Right atrium auricular region (tissue), 2 donors: ENCODE measurements around the gene ABCA5. TPM values are rescaled to one million over a fixed set of nuclear protein-coding genes. Genes with fewer than 3 reads are reported as not detected.
"Not testable (repeated sequence)": the region's sequence is repeated elsewhere in the genome, so short reads cannot be mapped to it uniquely, and the experiment has no call there.

ENCODE experiments used
- DNase-seq: peaks from one replicate; pipeline ENCODE4 v3.0.0-alpha.2; 2019; ENCODE audit warnings: low spot score
- H3K27ac ChIP-seq, 2 donors: fragments of 200-600 bp; sonication (generic); 1 replicate in 1 of 2; 2 replicates in 1 of 2; pipeline ENCODE4 v1.5.1; 2016 to 2019
- H3K27me3 ChIP-seq, 2 donors: fragments of 200-600 bp; sonication (generic); one replicate each; pipeline versions ENCODE4 v1.5.1 to v1.6.0; 2017 to 2019
- H3K36me3 ChIP-seq: fragments of 200-600 bp; sonication (generic); one replicate; pipeline ENCODE4 v1.5.1; 2016
- H3K4me1 ChIP-seq, 2 donors: fragments of 200-600 bp; sonication (generic); one replicate each; pipeline versions ENCODE4 v1.5.1 to v1.6.0; 2017 to 2019
- H3K4me3 ChIP-seq, 2 donors: fragments of 200-600 bp; sonication (generic); 1 replicate in 1 of 2; 2 replicates in 1 of 2; pipeline ENCODE4 v1.5.1; 2017 to 2019; ENCODE audit warnings: mild to moderate bottlenecking in 1 of 2, moderate library complexity in 1 of 2
- H3K9me3 ChIP-seq, 2 donors: fragments of 200-600 bp; sonication (generic); one replicate each; pipeline ENCODE4 v1.5.1; 2019
- total RNA-seq, 2 donors: library from RNA; depleted of rRNA; stranded (reverse); fragments of >200 nt; gene quantifications; one replicate each; pipeline ENCODE4 v1.1.0, GENCODE V29; 2016
- TF ChIP-seq, protein P1 (sequence below), 2 donors: fragments of 200-600 bp; sonication (generic); IDR thresholded peaks; one replicate each; pipeline ENCODE4 v1.5.1; 2019; ENCODE audit warnings: antibody characterized with exemption in 2 of 2

The ABCA5 gene
- total RNA-seq, 2 donors from 2014 or later = 10.3 to 19.7 TPM

DNA sequence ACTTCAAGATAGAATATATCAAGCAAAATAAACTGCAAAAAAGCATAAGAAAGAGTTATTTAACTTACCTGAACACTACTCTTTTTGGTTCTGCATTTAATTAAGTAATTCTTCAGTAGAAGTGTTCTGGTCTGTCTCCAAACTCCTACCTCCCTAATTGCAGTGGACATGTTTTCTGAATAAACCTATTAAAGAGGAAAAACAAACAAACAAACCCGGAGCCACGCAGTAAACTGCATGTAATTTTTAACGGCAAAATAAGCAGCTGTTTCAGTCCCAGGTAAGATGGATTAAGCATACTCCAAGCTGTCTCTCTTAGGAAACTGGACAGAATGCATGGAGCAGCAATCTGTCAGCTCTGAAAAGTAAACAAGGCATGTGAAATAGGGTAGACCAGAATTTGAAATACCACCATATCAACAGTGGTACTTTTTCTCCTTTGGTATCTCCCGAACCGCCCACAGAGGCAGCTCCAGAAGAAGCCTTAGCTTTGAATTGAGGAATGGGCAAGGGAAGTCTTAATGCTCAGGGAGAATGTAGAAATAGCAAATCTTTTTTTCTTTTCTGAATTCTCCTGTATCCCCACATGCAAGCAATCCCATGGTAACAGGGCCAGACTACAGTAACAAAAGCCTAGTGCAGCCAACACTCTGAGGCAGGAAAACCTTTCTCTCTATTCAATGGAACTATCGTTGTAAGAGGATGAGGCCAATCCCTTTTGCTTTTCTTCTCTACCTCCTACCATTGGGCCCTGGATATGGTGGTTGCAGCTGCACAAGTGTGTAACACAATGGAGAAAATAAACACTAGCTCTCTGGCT, 12.5 kb downstream of the ABCA5 start:
- no peaks in the 10 kb centered on the region for H3K9me3 ChIP-seq
- H3K27me3 ChIP-seq = no peaks in the 10 kb centered on the region
- no peaks in the 10 kb centered on the region for H3K4me1 ChIP-seq
- DNase-seq = no peak
- no peak overlapping the region for H3K4me3 ChIP-seq
- TF ChIP-seq, protein P1, sequence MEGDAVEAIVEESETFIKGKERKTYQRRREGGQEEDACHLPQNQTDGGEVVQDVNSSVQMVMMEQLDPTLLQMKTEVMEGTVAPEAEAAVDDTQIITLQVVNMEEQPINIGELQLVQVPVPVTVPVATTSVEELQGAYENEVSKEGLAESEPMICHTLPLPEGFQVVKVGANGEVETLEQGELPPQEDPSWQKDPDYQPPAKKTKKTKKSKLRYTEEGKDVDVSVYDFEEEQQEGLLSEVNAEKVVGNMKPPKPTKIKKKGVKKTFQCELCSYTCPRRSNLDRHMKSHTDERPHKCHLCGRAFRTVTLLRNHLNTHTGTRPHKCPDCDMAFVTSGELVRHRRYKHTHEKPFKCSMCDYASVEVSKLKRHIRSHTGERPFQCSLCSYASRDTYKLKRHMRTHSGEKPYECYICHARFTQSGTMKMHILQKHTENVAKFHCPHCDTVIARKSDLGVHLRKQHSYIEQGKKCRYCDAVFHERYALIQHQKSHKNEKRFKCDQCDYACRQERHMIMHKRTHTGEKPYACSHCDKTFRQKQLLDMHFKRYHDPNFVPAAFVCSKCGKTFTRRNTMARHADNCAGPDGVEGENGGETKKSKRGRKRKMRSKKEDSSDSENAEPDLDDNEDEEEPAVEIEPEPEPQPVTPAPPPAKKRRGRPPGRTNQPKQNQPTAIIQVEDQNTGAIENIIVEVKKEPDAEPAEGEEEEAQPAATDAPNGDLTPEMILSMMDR (IDR thresholded peaks at IDR 0.05) = no peak
- no peak overlapping the region for H3K27ac ChIP-seq
- H3K36me3 ChIP-seq = peaks cover 7% of the 10 kb centered on the region

DNA sequence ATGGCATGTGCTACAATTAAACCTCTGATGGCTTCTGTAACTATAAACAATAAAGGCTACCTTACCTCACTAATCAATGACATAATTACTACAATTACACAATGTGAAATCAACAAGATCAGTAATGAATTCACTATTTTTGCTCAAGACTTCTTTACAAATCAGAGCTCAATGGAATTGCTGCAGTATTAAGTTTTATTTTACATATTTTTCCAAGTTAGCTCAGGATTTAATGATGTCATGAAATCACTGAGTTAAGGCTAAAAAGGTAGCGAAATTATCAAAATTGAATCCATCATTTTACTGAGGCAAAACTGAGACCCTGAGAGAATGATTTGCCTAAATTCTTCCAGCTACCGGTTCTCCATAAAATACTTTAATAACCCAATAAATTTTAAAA, 21.8 kb downstream of the ABCA5 start:
- Histone ChIP-seq H3K27ac (no peak overlapping the region), H3K9me3 (no peaks in the 10 kb centered on the region), H3K4me3 (no peak overlapping the region), H3K27me3 (no peaks in the 10 kb centered on the region), H3K4me1 (no peaks in the 10 kb centered on the region), H3K36me3 (peaks cover 17% of the 10 kb centered on the region)
- DNase-seq = no peak
- TF ChIP-seq, protein P1 (IDR thresholded peaks at IDR 0.05) = no peak

DNA sequence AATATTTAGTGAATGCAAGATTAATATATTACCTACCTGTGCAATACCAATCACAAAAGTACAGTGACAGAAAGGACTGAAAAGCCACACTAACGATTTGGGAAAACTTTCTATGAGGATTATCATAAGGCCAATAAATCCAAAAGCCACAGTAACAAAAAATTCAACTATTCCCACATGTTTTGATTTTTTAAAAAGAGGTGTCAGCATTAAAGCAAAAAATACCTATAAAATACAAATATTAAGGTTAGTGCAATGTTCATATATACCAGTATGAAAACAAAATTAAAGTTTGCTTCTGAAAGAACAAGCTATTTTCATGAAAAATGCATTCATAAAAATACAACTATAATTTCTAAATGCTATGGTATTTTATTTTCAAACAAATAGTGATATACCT, 24.3 kb downstream of the ABCA5 start:
- Histone ChIP-seq H3K36me3 (peaks cover 5% of the 10 kb centered on the region), H3K4me3 (no peak overlapping the region), H3K27me3 (no peaks in the 10 kb centered on the region), H3K27ac (no peak overlapping the region), H3K9me3 (no peaks in the 10 kb centered on the region), H3K4me1 (no peaks in the 10 kb centered on the region)
- TF ChIP-seq, protein P1 (IDR thresholded peaks at IDR 0.05) = no peak
- no peak for DNase-seq

DNA sequence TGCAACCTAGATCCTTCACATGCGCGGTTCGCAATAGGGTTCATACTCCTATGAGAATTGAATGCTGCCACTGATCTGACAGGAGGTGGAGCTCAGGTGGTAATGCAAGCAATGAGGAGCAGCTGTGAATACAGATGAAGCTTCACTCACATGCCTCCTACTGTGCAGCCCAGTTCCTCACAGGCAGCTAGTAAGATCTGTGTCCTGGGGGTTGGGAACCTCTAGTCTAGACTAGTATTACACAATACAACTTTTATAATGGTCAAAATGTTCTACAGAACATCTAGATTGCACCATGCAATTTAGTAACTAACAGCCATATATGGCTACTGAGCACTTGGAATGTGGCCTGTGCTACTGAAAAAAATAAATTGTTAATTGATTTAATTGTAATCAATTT, 26.7 kb downstream of the ABCA5 start:
- H3K9me3 ChIP-seq = no peaks in the 10 kb centered on the region
- TF ChIP-seq, protein P1 (IDR thresholded peaks at IDR 0.05) = no peak
- no peaks in the 10 kb centered on the region for H3K27me3 ChIP-seq
- H3K27ac ChIP-seq = no peak overlapping the region
- H3K4me3 ChIP-seq = no peak overlapping the region
- H3K36me3 ChIP-seq = peaks cover 5% of the 10 kb centered on the region
- no peak for DNase-seq
- no peaks in the 10 kb centered on the region for H3K4me1 ChIP-seq

DNA sequence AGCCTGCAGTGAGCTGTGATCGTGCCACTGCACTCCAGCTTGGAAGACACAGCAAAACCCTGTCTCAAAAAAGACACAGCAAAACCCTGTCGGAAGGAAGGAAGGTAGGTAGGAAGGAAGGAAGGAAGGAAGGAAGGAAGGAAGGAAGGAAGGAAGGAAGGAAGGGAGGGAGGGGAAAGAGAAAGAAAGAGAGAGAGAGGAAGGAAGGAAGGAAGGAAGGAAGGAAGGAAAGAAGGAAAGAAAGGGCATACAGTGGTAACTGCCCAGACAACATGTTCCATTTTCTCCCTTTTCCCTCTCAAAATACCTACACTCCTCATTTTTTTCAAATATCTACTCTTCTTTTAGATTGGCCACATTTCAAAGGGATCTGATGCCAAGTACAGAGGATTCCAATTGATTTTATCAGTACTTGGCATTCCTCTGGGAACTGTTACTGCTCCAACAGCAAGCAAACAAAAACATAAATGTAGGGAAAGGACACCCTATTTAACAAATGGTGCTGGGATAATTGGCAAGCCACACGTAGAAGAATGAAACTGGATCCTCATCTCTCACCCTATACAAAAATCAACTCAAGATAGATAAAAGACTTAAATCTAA, 28.7 kb downstream of the ABCA5 start:
- H3K36me3 ChIP-seq, H3K9me3 ChIP-seq, H3K4me1 ChIP-seq, H3K27ac ChIP-seq, H3K27me3 ChIP-seq, DNase-seq, H3K4me3 ChIP-seq: not testable (repeated sequence)

DNA sequence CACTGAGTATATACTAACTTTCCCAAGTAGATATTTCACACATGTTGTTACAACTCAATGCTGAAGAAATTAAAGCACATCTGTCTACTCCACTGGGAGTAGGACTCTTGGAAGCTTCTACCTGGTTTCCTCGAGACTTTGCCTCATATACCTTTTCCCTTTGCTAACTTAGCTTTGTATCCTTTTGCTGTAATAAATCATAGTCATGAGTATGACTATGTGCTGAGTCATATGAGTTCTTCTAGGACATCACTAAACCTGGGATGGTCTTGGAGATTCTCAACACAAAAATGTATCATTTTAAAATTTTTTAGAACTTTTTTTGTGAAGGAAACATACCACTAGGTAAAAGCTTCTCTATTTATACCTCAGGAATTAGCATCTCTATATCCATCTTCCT, 39.8 kb downstream of the ABCA5 start:
- H3K27me3 ChIP-seq = no peaks in the 10 kb centered on the region
- no peaks in the 10 kb centered on the region for H3K4me1 ChIP-seq
- H3K36me3 ChIP-seq = peaks cover 28% of the 10 kb centered on the region
- TF ChIP-seq, protein P1 (IDR thresholded peaks at IDR 0.05) = no peak
- H3K9me3 ChIP-seq = no peaks in the 10 kb centered on the region
- H3K4me3 ChIP-seq = no peak overlapping the region
- no peak for DNase-seq
- no peak overlapping the region for H3K27ac ChIP-seq
